ENCODE measurements around the gene GRK2. TPM values are rescaled to one million over a fixed set of nuclear protein-coding genes. Genes with fewer than 3 reads are reported as not detected.

The GRK2 gene
- total RNA-seq, 4 donors from 2014 or later: 42.6 to 106 (median 50.7) TPM

DNA sequence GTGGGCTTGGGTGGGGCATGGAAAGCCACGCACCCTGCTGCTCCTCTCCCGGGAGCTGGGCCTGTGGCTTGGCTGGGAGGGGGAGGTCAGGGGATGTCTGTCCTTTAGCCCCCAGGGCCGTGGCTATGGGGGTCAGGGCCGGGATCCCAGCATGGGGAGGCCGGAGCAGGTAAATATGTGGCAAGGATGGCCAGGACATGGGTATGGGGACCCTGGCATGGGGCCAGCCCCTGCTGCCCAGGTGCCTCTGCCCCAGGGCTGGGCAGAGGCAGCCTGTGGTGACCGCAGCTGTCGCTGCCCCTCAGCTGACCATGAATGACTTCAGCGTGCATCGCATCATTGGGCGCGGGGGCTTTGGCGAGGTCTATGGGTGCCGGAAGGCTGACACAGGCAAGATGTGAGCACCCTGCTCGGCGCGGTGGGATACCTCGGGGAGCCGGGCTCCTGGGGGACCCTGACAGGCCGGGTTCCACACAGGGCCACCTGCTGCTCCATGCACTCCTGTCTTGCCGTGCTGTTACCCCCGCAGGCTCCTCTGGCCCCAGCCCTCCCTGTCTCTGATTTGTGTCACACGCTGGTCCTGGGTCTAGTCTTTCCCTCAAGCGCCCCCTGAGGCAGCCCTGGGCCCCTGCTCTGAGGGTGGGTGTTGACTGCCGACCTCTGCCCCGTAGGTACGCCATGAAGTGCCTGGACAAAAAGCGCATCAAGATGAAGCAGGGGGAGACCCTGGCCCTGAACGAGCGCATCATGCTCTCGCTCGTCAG is 14.7 kb downstream of the GRK2 start:
- ATAC-seq (ENCODE audit: low FRiP score) (no peak), DNase-seq (ENCODE audit: low spot score) (no peak)
- TF ChIP-seq, protein P1, sequence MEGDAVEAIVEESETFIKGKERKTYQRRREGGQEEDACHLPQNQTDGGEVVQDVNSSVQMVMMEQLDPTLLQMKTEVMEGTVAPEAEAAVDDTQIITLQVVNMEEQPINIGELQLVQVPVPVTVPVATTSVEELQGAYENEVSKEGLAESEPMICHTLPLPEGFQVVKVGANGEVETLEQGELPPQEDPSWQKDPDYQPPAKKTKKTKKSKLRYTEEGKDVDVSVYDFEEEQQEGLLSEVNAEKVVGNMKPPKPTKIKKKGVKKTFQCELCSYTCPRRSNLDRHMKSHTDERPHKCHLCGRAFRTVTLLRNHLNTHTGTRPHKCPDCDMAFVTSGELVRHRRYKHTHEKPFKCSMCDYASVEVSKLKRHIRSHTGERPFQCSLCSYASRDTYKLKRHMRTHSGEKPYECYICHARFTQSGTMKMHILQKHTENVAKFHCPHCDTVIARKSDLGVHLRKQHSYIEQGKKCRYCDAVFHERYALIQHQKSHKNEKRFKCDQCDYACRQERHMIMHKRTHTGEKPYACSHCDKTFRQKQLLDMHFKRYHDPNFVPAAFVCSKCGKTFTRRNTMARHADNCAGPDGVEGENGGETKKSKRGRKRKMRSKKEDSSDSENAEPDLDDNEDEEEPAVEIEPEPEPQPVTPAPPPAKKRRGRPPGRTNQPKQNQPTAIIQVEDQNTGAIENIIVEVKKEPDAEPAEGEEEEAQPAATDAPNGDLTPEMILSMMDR (IDR thresholded peaks at IDR 0.05): no peak

DNA sequence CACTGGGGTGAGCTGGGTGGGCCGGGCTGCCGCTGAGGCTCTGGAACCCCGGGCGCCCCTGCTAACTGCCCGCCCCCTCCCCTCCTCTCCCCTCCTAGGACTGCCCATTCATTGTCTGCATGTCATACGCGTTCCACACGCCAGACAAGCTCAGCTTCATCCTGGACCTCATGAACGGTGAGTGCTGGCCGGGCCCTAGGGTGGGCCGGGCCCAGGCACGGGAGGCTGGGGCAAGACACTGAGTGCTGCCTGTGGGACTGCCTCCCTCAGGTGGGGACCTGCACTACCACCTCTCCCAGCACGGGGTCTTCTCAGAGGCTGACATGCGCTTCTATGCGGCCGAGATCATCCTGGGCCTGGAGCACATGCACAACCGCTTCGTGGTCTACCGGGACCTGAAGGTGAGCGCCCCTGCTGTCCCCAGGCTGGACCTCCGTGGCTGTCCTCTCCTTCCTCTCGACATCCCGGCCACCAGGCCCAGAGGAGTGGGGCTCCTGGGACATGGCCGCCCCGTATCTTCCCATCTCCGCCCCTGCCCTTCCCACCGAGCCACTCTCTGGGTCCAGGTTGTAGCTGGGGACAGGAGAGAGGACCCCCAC is 15.4 kb downstream of the GRK2 start:
- ATAC-seq (ENCODE audit: low FRiP score) (no peak), DNase-seq (ENCODE audit: low spot score) (no peak)
- TF ChIP-seq, protein P1 (IDR thresholded peaks at IDR 0.05): no peak

DNA sequence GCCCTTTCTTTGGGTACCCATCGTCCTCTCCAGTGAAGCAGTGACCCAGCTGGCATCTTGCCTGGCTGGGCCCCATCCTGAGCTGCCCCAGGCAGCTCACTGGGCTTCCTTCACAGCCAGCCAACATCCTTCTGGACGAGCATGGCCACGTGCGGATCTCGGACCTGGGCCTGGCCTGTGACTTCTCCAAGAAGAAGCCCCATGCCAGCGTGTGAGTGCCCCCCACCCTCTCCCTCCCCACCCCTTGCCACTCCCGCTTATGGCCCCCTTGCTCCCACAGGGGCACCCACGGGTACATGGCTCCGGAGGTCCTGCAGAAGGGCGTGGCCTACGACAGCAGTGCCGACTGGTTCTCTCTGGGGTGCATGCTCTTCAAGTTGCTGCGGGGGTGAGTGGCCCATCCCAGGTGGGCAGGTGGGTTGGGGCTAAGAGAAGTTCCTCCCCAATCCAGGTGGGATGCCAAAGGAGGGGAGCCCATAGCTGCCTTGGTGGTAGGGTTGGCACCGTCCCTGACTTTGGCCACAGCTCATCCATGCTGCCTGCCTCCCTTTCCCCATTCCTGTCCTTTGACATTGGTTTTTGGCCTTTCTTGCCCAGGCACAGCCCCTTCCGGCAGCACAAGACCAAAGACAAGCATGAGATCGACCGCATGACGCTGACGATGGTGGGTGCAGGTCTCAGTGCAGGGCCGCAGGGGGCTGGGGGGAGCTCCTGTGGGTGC is 16.0 kb downstream of the GRK2 start:
- no peak for ATAC-seq (ENCODE audit: low FRiP score)
- TF ChIP-seq, protein P1 (IDR thresholded peaks at IDR 0.05): no peak
- no peak for DNase-seq (ENCODE audit: low spot score)

DNA sequence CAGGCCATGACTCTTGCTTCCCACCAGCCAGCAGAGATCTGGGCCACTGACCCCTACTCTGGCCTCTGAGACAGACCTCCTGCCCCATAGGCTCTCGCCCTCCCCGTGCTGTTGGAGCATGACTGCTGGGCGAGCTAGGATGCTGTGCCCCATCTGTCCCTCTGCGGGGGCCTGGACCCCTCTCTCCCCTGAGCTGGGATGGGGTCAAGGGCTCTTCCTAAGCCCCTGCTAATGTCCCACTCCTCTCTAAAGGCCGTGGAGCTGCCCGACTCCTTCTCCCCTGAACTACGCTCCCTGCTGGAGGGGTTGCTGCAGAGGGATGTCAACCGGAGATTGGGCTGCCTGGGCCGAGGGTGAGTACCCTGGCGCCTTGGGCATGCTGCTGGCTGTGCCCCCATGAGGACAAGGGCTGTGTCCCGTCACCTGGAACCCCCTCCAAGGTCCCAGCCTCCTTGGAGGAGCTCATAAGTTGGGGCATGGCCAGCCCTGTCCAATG is 16.7 kb downstream of the GRK2 start:
- no peak for ATAC-seq (ENCODE audit: low FRiP score)
- TF ChIP-seq, protein P1 (IDR thresholded peaks at IDR 0.05): no peak
- no peak for DNase-seq (ENCODE audit: low spot score)

DNA sequence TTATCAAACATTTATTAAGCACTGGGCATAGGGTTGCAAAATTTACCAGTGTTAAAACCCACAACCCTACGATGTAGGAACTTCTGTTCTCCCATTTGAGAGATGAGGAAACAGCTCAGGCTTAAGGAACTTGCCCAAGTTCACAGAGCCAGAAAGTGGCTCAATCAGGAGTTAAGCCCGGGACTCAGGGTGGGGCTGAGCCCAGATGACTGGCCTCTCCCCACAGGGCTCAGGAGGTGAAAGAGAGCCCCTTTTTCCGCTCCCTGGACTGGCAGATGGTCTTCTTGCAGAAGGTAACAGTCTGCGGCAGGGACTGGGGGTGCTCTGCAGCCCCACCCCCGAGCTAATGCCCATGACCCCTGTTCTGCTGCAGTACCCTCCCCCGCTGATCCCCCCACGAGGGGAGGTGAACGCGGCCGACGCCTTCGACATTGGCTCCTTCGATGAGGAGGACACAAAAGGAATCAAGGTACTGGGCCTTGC is 17.2 kb downstream of the GRK2 start:
- no peak for ATAC-seq (ENCODE audit: low FRiP score)

DNA sequence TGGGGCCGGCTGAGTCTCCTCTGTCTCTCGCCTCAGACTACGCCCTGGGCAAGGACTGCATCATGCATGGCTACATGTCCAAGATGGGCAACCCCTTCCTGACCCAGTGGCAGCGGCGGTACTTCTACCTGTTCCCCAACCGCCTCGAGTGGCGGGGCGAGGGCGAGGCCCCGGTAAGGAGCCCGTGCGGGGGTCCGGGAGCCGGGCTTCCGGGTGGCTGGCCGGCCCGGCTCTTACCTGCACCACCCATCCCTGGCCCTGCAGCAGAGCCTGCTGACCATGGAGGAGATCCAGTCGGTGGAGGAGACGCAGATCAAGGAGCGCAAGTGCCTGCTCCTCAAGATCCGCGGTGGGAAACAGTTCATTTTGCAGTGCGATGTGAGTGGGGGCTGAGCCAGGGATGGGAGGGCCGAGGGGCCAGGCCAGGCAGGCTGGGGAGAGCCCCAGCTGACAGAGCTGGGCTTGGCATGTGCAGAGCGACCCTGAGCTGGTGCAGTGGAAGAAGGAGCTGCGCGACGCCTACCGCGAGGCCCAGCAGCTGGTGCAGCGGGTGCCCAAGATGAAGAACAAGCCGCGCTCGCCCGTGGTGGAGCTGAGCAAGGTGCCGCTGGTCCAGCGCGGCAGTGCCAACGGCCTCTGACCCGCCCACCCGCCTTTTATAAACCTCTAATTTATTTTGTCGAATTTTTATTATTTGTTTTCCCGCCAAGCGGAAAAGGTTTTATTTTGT is 18.7 kb downstream of the GRK2 start:
- DNase-seq (ENCODE audit: low spot score) (no peak), ATAC-seq (ENCODE audit: low FRiP score) (no peak)
- TF ChIP-seq, protein P1 (IDR thresholded peaks at IDR 0.05): no peak

More for the DNA sequence above, 17.2 kb downstream of the GRK2 start:
- TF ChIP-seq, protein P1 (IDR thresholded peaks at IDR 0.05): no peak
- DNase-seq (ENCODE audit: low spot score): no peak
